Dedifferentiated amniotic fluid mesenchymal stem cell (primary cell): ENCODE data around the gene NCOA6.
"Not testable (repeated sequence)": the region's sequence is repeated elsewhere in the genome, so short reads cannot be mapped to it uniquely, and the experiment has no call there.

ENCODE experiments used
- DNase-seq: peaks from one replicate; pipeline ENCODE4 v3.0.0-alpha.2; 2016; ENCODE audit errors: extremely low spot score

The NCOA6 gene

DNA sequence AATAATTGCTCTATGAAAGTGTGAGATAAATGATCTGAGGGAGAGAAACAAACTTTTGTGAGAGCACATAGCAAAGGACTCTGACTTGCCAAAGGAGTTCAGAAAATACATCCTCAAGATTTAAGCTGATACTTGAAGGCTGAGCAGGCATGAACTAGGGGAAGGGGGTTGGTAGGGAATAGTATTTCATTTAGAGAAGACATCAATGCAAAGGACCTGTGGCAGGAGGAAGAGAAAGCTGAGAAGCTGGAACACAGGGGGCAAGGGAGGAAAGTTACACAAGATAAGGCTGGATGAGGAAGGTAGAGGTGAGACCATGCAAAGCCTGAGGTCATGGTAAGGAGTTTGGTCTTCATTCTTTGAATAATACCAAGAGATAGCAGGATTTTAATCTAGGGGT, 50.6 kb downstream of the NCOA6 start:
- no peak for DNase-seq

DNA sequence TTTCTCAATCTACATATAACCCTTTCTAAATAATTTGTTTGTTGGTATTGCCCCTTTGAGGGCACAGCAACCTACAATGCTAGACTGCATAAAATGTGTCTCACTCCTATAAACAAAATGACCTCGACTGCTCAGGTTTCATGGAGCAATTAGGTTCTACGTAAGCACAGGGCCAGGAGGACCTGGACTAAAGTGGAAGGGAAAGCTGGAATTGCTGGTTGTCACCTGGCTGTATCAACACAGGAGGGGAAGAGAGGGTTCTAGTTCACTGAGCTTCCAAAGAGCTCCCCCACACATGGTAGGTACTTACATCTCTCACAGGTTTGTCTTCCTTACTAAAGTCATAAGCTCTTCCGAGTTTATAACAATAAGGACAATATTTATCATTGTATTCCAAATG, 51.0 kb downstream of the NCOA6 start:
- no peak for DNase-seq

DNA sequence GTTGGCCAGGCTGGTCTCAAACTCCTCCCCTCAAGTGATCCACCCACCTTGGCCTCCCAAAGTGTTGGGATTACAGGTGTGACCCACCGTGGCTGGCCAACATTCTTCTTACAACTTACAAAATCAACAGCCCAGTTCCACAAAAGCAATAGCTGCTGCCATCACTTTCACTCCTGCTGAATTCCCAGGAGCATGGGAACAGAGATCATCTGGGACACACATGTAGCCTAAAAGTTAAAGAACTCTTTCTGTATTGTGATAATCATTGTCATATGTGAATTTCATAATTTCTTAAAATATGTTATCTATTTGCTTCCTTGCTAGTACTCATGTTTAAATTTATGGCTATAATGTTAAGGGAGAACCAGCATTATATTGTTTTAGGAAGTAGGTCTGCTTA, 51.7 kb downstream of the NCOA6 start:
- no peak for DNase-seq

DNA sequence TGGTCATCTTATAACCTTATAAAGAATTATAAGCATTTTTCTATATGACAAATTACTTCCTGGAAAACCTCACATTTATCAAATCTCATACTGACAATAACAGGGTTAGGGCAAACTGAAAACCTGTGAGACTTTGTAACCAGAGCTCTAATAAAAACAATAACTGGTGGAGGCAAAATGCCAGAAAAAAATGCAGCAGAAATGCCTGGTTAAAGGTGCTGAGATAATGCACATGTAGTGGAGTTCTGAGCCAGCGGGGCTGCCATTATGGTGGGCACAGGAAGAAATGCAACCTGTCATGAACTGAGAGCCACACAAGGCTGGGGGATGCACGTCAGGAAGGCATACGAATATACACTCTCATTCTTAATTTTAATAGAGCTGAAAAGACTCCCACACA, 53.0 kb downstream of the NCOA6 start:
- no peak for DNase-seq

DNA sequence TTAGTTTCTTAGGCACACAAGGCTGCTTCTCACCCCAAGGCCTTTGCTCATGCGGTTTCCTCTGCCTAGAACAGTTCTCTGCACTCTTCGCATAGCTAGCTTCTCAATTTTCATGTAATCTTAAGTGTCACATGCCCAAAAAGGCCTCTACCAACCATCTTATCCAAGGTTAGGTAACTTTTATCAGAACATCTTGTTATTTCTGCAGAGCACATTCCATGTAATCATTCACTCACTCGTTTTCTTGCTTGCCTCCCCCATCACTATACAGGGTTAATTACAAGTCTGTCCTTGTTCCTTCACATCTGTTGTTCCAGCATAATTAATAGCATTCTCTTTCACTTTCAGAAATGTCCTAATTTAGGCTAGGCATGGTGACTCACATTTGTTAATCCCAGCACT, 53.8 kb downstream of the NCOA6 start:
- no peak for DNase-seq

DNA sequence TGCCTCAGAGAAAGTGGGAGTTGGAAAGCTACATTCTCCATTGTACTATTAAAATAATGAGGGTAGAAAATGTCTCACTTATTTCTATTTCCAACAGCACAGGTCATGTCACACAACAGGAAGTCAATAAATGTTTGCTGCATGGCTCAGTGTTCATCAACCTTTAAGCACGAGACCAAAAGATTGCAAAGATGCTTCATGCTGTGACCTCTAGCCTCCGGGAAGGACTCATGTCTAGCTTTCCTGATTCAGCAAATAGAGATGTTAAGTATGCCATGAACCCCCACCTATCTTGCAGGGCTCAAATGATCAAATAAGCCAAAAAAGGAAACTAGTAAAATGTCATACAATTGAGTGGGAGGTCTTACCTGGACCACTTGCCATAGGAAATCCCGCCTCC, 57.4 kb downstream of the NCOA6 start:
- DNase-seq, result no peak

DNA sequence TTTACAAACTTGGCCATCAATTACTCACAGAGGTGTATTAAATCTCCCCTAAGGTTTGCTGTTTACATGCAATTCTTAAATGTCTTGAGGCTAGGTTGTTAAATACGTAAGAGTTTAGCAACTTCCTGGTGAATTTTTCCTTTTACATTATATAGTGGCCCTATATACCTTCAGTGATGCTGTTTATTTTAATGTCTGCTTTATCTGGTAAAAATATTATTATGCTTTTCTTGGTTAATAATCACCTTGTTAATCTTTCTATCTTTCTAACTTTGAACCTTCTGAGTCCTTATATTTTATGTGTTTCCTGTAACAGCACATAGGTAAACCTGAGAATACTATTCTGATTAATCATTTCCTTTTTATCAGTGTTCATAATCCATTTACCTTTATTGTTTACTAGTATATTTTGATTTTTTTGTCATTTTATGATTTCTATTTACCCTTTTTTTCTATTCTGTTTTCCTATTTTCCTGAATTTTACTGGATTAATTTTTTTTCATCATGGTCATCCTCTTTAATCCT, 63.4 kb downstream of the NCOA6 start:
- no peak for DNase-seq

DNA sequence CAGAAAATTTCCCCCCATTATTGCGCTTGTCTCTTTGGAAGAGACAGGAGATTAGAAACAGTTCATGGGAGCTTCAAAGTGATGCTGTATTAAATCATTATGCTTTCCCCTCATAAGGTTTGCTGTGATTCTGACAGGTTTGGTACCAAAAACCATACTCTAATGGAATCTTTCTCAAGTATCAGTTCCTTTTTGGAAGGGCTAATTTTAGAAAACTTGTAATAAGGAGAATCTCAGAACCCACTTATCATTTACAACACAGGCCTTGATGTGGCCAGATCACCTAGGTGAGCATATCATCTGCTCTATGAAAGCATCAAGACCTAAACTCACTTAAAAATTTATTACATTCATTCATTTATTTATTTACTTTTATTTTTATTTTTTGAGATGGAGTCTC, 70.1 kb downstream of the NCOA6 start:
- DNase-seq, result no peak

DNA sequence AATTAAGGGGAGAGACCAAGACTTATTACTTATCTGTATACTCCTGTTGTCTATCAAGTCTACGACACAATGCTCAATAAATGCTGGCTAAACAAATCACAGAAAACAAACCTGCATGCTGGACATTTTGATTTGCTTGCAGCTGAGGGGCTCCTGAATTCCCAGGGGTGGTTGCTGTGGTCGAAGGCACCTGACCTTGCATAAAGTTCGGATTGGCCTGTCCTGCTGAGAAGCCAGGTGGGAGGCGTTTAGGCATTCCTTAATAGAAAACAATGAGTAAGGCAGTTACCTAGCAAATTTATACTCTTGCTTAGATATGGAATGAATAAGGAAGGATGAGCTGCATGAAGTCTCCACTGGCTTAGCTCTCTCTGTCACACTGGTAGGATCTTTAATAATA, 70.8 kb downstream of the NCOA6 start:
- DNase-seq, result no peak

DNA sequence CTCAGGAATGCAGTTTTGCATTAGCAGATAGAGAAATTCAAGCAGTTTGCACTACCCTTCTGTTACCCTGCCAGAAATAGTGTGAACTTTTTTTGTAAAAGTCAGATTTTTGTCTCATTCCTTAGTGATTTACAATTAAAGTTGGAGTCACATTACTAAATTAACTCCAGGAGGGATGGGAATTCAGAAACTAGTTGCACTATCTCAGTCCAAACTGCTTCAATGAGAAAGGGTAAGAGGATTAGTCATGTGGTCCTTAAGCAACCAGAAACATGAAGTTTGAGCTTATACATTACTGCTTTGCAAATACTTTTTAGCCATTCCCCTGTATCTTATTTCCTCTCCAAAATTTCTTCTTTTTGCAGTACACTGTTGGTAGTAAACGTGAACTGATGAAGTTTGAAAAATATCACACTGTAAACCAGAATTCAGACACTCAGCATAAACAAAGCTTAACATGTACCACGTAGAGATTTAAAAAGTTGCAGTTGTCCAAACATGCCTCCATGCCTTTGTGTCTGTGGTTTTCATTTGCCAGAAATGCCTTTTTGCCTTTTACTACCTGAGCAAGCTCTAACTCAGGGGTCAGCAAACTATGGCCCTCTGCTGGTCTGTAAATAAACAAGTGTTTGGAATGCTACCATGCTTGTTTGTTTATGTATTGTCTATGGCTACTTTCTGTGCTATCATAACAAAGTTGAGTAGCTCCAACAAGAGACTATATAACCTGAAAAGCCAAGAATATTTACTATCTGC, 71.6 kb downstream of the NCOA6 start:
- DNase-seq, result peak; percentile 32

DNA sequence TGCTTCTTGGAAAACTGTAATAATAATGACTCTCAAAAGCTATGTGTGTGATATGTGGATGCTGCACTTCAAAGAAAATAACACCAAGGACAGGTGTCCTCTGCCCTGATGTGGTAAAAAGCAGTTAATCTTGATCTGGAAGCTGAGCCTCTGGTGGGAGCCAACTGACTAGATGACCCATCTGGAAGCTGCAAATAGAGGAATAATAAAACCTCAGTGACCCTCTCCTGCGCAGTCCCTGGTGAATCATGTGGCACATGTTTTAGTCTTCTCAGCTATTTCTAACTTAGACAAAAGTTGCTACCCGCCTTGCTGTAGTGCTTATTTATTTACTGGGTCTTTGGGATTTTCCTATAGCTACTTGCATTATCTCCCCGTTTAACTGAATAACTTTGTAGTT, 74.0 kb downstream of the NCOA6 start:
- DNase-seq, result no peak

DNA sequence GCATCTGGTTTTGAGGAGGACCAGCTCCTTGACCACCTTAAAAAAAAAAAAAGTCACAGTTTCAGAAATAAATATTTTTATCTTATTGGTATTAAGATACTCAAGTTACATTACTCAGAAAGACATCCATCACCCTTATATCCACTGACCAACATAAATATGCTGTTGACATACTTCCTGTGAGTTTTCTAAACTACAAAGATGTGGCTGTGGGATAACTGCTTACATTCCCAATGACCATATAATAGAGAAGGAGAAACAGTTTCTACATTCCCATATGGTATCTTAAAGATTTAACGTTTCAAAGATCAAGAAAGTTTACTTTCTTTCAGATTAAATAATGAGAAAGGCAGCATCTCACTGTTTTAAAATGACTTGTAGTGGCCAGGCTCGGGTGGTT, 75.0 kb downstream of the NCOA6 start:
- DNase-seq, result no peak

DNA sequence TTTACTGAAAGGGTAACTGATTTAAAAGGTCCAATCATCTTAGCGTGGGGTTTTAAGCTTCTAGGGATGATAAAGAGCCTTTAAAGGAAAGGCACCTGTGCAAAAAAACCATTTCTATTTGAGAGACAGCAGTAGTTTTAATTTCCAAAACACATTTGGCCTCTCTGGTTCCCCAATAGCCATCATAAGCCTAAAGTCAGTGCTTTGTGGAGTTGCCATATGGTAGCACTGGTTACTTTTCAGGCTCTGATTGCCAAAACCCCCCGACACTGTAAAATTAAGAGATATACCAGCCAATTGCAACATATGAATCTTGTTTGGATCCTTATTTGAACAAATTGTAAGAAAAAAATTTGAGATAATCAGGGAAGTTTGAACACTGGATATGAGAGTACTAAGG, 76.7 kb downstream of the NCOA6 start:
- DNase-seq, result no peak

DNA sequence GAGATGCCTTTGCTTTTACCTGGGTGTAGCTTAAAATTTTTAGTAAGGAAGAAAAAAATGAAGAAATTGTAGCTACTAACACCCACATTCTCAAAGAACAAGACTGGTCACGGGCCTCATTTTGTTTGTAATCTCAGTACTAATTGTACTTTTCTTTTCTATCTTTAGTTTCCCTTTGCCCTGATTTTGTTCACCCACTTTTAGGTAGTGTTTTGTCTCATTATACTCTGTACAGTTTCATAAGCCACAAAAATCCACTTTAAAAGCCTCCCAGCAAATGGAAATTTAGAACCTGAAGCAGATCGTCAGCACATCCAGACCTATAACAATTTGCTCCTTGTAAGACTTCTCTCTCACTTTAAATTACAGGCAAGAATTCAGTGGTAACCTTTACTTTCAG, 78.0 kb downstream of the NCOA6 start:
- no peak for DNase-seq

DNA sequence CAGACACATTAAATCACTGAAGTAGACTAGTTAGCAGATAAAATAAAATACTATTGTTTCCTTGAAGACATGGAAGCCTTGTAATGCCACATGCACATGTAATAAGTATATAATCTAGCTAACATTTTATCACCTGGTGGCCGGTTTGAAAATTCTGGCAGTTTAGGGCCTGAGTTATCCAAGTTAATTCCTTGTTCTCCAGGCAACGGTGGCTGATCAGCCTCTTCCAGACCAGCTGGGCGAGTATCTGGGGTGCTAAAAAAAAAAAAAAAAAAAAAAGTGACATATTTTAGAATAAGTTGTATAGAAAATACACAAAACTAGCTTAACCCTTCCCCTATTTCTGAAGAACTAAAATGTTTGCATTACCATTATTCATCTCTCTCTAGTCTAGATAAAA, 78.8 kb downstream of the NCOA6 start:
- DNase-seq, result no peak

DNA sequence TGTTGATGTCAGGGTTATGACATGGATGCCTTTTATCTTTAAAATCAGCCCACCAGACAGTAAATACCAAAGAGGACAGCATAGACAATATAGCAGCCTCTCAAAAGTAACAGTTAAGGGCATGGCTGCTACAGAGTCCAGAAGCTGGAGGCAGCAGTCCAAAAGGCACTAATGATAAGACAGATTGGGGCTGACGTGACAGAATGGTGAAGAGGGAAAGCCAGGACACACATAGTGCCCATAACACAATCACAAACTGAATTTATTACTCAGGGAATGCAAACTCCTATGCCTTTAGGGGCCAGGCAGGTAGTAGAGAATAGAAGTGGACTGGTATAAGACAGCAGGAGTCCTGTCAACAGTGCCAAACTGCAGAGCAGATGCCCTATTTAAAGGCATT, 80.6 kb downstream of the NCOA6 start:
- DNase-seq, result no peak

DNA sequence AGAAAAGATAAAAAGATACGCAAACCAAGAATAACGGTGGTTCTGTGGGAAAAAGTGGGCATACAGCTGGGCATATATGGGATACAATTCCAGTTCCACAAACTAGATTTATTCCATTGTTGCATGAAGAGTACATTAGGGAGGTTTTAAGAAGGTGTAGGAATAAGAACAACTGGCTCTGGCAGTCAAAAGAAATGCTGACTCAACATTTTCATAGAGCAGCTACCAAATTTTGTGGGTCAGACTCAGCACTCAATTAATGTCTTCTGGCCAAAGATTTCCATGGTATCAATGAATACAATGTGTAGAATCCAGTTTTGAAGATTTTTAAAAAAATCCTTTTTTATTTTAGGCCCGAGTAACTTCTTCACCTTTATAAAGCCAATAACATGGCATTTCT, 81.1 kb downstream of the NCOA6 start:
- no peak for DNase-seq

DNA sequence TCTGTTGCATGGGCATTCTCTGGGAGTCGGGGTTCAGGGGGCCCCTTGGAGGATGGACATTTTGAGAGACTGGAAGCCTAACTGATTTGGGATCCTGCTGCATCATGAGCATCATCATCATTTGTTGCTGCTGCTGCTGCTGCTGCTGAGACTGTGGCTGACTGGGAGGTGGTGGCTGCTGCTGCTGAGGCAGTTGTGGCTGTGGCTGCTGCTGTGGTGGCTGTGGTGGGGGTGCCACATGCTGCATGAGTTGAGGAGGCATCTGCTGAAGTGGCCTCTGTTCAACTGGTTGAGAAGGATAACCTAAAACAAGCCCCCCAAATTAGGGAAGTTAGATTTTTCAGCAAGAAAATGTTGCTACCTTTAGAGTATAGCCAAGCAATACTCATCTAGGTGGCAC, 82.4 kb downstream of the NCOA6 start:
- no peak for DNase-seq

DNA sequence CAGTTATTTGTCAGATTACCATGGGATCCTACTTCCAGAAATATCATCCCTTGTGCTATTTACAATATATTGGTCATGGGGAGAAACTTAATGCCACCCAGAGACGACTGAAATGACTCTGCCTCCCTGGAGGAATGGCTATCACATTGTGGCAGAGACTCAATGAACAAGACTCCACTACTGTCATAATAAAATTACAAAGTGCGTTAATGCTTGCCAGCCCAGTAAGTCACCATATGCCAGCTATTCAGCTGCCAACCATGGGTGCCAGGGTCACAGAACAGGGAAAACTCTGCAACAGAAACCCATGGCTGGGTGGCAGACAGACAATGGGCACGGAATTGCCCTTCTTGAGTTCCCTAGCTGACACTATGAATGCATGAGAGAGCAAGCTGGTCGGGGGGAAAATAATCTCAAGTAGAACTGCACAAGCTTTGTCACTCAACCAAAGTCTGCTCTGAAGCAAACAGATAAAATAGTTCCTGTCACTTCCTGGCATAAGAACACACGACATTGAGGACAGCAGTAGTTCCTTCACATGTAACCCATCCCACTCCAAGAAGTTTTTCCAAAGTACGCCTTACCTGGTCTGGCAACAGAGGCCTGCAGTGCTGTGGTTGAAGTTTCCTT, 89.2 kb downstream of the NCOA6 start:
- DNase-seq, result no peak

DNA sequence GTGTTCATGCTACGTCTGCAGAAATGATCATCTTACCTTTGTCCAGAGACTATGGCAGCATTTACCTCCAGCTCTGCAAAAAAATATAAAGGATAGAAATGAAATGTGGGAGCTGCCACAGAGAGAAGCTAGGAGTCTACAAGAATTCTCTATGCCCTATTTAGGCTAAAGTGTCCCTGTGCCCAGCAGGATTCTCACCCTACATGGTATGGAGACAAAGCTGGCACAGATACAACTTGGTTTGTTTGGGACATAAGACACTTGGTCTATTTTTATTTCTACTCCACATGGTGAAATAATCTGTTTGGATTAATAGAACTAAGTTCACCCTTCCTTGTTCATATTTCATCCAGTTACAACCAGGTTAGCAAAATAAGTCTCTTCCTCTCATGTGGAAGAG, 92.9 kb downstream of the NCOA6 start:
- DNase-seq, result no peak

DNA sequence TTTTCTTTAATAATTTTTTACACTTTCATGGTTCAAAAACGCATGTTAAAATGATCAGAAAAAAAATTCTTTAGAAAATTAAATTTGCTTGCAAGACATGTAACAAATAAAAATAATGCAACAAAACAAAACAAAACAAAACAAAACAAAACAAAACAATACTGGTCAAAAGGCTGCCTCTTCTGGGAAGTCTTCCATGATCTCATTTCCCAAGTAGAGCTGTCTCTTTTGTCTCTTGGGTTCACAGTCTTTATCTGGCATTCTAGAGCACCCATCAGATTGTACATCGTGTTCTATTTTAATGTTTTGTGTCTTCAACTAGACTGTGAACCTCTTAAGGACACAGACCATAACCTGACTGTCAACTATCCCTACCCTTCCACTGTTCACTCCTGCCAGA, 96.0 kb downstream of the NCOA6 start:
- no peak for DNase-seq

DNA sequence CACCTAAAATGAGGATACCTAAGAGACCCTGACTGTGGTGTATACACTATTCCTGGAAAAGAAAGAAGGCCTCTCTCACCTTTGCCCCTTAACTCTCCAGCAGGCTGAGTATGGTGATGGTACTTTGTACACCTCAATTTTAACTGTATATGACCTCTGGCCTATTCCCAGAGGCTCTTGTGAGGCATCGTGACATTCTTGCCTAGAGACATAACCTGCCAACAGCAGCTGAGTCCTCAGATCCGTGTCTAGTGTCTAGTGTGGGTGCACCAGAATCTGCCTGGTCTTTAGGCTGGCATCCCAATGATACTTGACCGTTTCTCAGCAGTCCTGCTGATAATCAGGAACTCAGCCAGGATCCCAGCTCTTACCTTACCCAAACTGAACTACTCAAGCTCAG, 101.3 kb downstream of the NCOA6 start:
- no peak for DNase-seq

DNA sequence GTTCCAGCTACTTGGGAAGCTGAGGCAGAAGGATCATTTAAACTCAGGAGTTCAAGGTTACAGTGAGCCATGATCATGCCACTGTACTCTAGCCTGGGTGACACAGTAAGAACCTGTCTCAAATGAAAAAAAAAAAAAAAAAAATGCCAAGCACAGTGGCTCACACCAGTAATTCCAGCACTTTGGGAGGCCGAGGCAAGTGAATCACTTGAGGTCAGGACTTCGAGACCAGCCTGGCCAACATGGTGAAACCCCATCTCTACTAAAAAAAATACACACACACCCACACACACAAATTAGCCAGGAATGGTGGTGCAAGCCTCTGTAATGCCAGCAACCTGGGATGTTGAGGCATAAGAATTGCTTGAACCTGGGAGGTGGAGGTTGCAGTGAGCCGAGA, 102.9 kb downstream of the NCOA6 start:
- DNase-seq, result not testable (repeated sequence)

DNA sequence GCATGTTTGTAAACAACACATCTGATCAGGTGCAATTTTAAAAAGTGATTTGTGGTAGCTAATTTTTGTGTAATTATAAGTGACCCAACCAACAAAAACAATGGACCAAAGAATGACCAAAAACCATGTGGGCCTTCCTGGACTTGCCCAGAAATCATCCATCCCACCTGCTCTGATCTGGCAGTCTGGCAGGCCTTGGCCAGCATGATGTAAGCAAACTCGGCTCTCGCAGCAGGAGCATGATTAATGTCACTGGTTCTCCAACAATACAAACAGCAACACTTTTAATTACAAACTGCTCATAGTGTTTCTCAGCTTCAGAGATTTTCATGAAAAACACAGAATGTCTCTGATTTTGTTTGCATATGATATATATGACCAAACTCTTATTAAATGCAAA, 105.2 kb downstream of the NCOA6 start:
- DNase-seq, result no peak
